MCF 10A (cell line): ENCODE data around the gene GTPBP6. TPM values are rescaled to one million over a fixed set of nuclear protein-coding genes. Genes with fewer than 3 reads are reported as not detected.

Source experiments
- BruUV-seq: library from RNA; stranded (reverse); fragments of 400-500 nt; replicated peaks from 2 replicates; lab custom pipeline; 2021; lab: Mats Ljungman, UMichigan
- CTCF ChIA-PET: fragments of 300-600 bp; sonication (Branson Sonifier 250); formaldehyde crosslinking; extraction: SDS; loops from one replicate; lab custom pipeline; 2021; ENCODE audit warnings: antibody characterized with exemption, inconsistent platforms; lab: Yijun Ruan, JAX
- POLR2A ChIA-PET: fragments of 300-600, 350-650 bp; sonication (Branson Sonifier 250); formaldehyde crosslinking; extraction: SDS; loops from one replicate; lab custom pipeline; 2020; ENCODE audit warnings: antibody characterized with exemption, inconsistent platforms; lab: Yijun Ruan, JAX
- DNase-seq: peaks from one replicate; pipeline ENCODE4 v3.0.0-alpha.2; 2018; ENCODE audit not compliant: unreplicated experiment
- H3K27ac Mint-ChIP-seq: one replicate; pipeline ENCODE4 v1.8.0; 2022; ENCODE audit warnings: mild to moderate bottlenecking, low read depth, mixed read lengths; ENCODE audit not compliant: unreplicated experiment
- H3K27me3 Mint-ChIP-seq: one replicate; pipeline ENCODE4 v1.8.0; 2022; ENCODE audit warnings: mixed read lengths; ENCODE audit not compliant: insufficient read depth, unreplicated experiment
- H3K36me3 Mint-ChIP-seq: one replicate; pipeline ENCODE4 v1.8.0; 2022; ENCODE audit warnings: mild to moderate bottlenecking, moderate library complexity, mixed read lengths; ENCODE audit not compliant: insufficient read depth, unreplicated experiment
- H3K4me1 Mint-ChIP-seq: one replicate; pipeline ENCODE4 v1.8.0; 2022; ENCODE audit warnings: mixed read lengths; ENCODE audit not compliant: insufficient read depth, unreplicated experiment
- H3K4me3 Mint-ChIP-seq: one replicate; pipeline ENCODE4 v1.8.0; 2022; ENCODE audit warnings: mild to moderate bottlenecking, moderate library complexity, mixed read lengths; ENCODE audit not compliant: unreplicated experiment
- H3K9me3 Mint-ChIP-seq: one replicate; pipeline ENCODE4 v1.8.0; 2022; ENCODE audit warnings: mixed read lengths; ENCODE audit not compliant: unreplicated experiment
- CTCF ChIP-seq: fragments of 200-600 bp; IDR thresholded peaks from one replicate; pipeline ENCODE4 v1.8.0; 2022; ENCODE audit warnings: antibody characterized with exemption, mild to moderate bottlenecking; ENCODE audit not compliant: unreplicated experiment
- intact Hi-C: fragments of 100-400 bp; cut with micrococcal nuclease; formaldehyde crosslinking; loops from 2 replicates; pipeline ENCODE4 v1.14.1; 2022
- total RNA-seq: library from RNA; stranded (reverse); gene quantifications from 2 replicates; pipeline ENCODE4 v1.2.3, GENCODE V29; 2022

The GTPBP6 gene
- total RNA-seq, 1 experiment from 2014 or later: 73.4 TPM

- Mint-ChIP-seq H3K4me3 (peak overlapping the region; percentile 72), H3K27ac (peak overlapping the region; percentile 65), H3K9me3 (no peaks in the 10 kb centered on the region), H3K36me3 (peaks cover 32% of the 10 kb centered on the region), H3K4me1 (peaks cover 7% of the 10 kb centered on the region), H3K27me3 (no peaks in the 10 kb centered on the region)
- CTCF ChIA-PET: no interaction called here
- TF ChIP-seq CTCF: no peak
- DNase-seq: no peak
- intact Hi-C loops: loop anchor here (5.0 kb wide), 1 partner anchor 838 kb away; no protein-coding TSS in a partner anchor
- POLR2A ChIA-PET: no interaction called here
- BruUV-seq: no TSS peak
Measured at GRCh38 chrX:319579-320125, 1.1 kb upstream of the GTPBP6 start.

- POLR2A ChIA-PET: no interaction called here
- Mint-ChIP-seq H3K36me3 (peaks cover 38% of the 10 kb centered on the region), H3K9me3 (no peaks in the 10 kb centered on the region), H3K27me3 (no peaks in the 10 kb centered on the region), H3K4me3 (peak overlapping the region; percentile 72), H3K27ac (peak overlapping the region; percentile 65), H3K4me1 (peaks cover 2% of the 10 kb centered on the region)
- DNase-seq: peak; percentile 99
- no TSS peak for BruUV-seq
- intact Hi-C loops: no loop called here
- no peak for TF ChIP-seq CTCF
- CTCF ChIA-PET: no interaction called here
Measured at GRCh38 chrX:318068-318738, 393 bp downstream of the GTPBP6 start.

GRCh38 chrX:317424-318067 lies 1.1 kb downstream of the GTPBP6 start:
- Mint-ChIP-seq H3K27ac (peak overlapping the region; percentile 65), H3K27me3 (no peaks in the 10 kb centered on the region), H3K36me3 (peaks cover 40% of the 10 kb centered on the region), H3K4me3 (peak overlapping the region; percentile 72), H3K4me1 (no peaks in the 10 kb centered on the region), H3K9me3 (no peaks in the 10 kb centered on the region)
- no peak for DNase-seq
- no peak for TF ChIP-seq CTCF
- ChIA-PET POLR2A (no interaction called here), CTCF (no interaction called here)
- no TSS peak for BruUV-seq
- intact Hi-C loops: no loop called here
